H1 (cell line): ENCODE data around the gene KCNH6.

Experiments
- POLR2AphosphoS5 ChIP-seq: IDR thresholded peaks from 2 replicates; pipeline ENCODE4 v1.6.1; 2011; ENCODE audit warnings: low read depth, low read length
- RXRA ChIP-seq: IDR thresholded peaks from 2 replicates; pipeline ENCODE4 v1.6.1; 2011; ENCODE audit warnings: low read depth, mild to moderate bottlenecking, low read length, moderate library complexity; ENCODE audit not compliant: insufficient read depth

GRCh38 chr17:63505341-63505740 is 17.8 kb upstream of the KCNH6 start:
- TF ChIP-seq RXRA (no peak), POLR2AphosphoS5 (no peak)
